UCSD-AML1 (cell line): Measurements from ENCODE around the gene FHIT.

ENCODE experiments used
- DNase-seq: peaks from one replicate; lab custom pipeline; 2025; ENCODE audit not compliant: unreplicated experiment; lab: John Stamatoyannopoulos, UW

Gene FHIT

DNA sequence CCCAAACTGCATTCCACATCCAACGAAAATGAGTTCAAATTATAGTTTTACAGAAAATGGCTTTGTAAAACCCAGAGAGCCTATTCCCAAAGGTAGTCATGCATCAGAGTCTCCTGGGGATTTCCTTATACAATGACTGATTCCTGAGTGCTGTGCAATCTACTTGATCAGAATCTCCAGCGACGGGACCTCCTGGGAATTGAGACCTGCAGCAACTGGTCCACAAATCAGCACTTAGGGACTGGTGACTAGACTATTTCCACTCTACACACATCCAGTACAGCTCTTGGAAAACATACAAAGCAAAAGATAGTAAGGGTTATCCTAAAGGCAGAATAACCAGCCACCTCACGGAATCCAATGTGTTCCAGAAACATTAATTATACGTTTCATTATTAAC, 1330.4 kb downstream of the FHIT start:
- no peak for DNase-seq

DNA sequence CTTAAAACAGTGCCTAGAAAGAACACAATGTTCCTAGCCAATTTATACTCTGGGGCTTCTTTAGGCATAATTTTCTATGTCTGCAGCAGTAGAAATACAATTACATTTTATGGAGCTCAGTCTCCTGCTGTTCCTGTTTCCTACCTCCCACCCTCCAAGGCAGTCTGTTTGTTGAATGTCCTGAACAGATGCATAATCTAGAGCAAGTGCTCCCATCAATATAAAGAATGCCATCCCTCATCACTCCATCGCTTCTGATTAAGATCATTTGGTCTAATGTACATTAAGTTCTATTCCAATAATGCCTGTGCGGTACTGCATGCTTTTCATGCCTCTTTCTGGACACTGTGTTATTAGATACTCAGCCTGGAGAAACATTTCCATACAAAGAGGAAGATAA, 1331.7 kb downstream of the FHIT start:
- no peak for DNase-seq

DNA sequence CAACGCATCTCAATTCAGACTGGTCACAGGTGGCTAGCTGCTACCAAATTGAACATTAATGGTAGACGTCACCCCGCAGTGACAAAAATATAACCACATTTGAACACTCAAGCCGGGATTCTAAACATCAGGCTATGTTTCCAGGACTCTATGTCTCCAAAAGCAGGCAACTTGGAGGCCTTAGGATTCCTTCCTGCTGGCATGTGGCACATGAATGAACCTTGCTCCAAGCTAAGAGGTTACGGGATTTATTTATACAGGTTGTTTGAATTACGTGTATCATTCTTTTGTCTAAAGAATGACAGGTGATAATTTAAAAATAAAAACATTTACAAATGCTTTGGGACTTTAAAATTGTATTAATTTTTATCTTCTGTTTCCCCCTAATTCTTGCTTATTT, 1337.0 kb downstream of the FHIT start:
- no peak for DNase-seq

DNA sequence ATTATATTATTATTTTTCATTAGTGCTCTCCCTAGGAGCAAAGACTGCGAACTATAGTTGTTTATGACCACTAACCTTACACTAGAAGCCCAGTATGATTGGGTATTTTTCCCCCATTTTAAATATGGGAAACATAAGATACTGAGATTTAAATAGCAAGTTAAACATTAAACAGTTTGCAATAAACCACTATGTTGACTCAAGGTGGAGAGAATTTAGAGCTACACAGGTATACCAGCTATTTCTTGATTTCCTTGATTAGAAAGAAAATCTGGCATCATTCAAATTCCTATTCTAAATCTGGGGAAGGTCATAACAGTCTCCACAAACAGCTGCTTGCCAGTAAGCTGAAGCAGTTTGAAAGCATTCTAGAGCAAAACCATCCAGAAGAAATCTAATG, 1337.6 kb downstream of the FHIT start:
- no peak for DNase-seq

DNA sequence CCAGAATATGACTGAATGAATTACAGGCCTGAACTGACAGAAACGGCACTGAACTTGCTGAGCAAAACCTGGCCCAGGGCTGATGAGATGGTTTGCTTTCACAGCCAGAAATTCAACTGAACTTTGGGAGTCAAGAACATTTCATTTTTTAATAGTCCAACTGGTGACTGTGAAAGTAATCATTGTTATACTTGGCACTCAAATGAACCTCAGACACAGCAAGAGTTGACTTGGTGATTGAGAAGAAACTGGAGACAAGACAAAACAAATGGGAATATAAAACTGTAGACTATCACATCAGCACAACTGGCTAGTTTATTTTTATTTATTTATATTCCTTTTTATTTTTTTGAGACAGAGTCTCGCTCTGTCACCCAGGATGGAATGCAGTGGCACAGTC, 1342.6 kb downstream of the FHIT start:
- no peak for DNase-seq

DNA sequence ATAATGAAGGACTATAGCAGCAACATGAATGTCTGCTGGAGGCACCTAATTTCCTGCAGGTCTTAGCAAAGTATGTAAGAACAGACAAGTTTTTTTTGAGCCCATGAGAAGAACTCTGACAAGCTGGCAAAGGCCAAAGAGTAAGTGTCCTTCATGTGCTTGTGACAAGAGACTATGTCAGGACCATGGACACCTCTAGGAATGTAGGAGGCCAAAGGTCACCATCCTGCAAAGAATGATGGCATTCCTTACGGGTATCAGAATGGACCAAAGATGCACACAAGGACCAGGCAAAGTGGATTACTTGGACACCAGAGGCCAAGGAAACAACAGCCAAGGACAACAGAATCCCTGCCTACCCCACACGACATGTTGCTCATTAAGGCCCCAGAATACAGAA, 1343.0 kb downstream of the FHIT start:
- DNase-seq, result no peak

DNA sequence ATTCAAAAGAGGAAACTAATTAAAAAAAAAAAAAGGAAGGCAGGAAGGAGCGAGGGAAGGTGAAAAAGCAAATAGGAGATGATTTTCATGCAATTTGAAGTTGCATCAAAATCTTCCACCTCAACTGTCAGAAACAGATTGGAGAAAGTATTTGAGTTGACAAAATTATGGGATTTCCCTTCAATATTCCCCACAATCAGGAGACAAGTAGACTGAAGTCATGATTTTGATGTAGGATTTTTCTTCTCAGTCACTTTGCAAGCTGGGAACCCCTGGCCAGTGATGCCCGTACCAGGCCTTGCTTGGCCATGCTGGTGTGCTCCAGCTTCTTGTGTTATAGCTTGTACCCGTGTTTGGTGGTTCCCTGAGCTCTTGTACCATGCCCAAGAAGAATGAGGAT, 1347.0 kb downstream of the FHIT start:
- no peak for DNase-seq

DNA sequence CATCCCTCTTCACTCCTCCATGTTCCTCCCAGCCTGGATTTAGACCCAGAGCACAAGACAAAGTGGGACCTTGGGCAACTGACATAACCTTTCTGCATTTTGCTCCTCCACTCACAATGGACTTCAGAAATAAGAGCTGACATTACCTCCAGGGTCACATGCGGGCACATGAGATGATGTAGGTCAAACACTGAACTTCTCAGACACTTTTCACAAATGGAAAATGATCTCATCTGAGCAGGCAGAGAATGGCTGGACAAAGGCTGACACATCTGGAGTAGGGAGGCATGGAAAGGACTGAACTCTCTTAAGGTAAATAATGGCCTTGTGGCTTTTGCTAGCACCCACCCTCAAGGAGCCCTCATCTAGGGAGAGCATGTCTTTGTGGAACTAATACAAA, 1352.2 kb downstream of the FHIT start:
- no peak for DNase-seq

DNA sequence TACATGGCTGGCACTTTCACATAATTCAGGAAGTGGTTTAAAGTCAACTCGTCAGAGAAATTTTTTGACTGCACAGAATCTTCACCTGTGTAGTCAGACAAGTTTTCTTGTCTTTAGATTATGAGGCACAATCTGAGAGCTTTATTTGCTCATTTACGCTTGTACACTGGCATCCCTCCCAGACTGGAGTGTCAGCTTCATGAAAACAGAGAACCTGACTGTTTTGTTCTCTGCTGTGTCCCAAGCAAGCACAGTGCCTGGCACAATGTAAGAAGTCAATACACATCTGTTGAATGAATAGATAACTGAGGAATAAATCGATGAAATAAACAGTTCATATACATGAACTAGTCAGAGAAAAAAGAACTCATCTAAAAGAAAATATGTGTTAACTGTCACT, 1355.3 kb downstream of the FHIT start:
- DNase-seq, result no peak

DNA sequence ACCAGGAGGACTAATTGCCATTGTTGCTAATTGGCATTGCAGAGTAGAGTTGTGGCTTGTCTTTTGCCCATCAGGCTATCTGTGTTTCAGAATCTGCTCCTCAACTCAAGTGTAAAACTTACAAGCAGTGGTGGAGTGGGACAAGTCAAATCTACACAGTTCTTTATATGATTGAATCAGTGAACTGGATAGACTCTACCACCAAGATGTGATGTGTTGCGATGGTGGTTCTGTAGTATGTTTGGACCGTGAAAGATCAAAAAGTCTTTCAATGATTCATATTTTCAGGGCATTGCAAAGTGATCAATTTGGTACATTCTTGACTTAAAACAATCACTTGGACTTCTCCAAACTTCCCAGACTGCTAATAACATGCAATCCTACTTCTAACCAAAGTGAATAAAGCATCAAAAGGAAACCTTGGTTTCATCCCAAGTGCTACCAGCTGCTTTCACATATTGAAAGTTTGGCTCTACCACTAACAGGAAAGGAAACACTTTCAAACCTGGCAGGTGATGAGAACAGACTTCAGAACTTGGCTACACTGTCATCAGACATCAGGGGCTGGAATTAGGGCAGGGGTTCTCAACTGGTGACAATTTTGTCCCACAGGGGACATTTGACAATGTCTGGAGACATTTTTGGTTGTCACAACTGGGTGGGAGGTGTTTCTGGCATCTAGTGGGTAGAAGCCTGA, 1356.7 kb downstream of the FHIT start:
- DNase-seq, result no peak

DNA sequence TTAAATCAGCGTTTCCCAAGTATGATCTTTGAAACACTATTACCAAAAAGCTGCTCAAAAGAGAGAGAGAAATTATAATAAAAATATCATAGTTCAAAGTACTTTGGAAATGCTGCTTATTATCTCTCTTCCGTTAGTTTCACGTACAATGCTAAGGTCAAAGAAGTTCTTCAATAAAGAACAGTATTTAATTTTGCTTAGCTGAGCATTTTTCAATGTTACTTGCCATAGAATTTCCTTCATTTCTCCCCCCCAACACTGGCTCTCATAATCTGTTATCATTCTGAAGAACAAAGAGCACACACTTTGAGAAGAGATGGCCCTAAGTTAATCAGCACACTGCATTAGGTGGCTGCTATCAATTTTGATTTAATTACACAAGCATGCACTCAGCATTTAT, 1360.6 kb downstream of the FHIT start:
- DNase-seq, result no peak

DNA sequence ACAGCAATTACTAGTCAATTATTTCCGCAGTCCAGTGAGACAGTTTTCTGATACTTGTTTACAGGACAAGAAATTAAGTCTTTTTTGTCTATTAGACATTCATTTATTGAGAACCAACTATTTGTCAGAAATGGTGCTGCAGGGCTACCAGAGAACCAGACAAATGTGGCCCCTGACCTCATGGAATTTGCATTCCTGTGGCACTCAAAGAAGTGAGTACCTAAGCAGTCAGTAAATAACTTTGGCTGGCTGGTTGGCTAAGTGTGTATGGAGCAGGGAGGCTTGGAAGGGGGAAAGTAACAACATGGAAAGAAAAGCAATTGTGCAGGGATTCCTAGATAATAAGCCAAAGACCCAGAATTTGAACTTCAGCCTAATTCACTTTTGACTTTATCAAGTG, 1364.5 kb downstream of the FHIT start:
- DNase-seq, result no peak

DNA sequence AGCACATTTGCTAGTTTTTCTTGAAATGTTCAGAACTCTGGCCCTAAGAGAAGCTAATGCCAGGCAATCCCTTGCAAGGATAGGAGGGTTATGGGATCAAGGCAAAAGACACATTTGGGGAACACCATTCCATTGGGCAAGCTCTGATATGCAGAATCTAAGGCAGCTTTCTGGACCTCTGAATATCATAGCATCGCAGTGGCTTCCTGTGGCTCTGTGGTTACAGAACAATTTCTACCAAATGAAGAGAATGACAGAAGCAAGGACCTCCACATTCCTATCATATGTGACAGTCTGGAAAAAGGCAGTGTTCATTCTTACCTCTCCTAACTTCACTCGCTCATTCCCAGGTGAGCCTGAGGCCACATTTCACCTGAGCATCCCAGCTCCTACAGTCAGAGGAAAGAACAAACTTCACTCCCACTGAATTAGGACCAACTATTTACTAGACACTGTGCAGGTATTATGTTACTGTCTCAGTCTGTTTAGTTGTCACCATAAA, 1365.3 kb downstream of the FHIT start:
- DNase-seq, result peak; percentile 26

DNA sequence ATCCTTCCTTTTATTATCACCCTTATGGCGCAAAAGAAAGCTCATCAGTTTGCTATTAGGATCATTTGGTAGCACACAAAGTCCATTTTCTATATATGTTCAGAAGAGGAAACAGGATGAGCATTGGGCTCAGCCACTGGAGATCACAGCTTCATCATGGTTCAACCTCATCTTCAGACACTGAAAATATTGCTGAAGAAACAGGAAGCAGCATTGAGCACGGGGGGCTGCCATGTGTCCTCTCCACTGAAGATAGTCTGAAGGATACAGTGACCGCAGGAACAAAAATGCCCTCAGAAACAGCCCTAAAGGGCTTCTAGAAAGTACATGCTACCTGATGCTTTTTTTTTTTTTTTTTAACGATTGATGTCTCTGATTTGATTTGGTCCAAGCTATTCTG, 1366.2 kb downstream of the FHIT start:
- DNase-seq, result no peak

DNA sequence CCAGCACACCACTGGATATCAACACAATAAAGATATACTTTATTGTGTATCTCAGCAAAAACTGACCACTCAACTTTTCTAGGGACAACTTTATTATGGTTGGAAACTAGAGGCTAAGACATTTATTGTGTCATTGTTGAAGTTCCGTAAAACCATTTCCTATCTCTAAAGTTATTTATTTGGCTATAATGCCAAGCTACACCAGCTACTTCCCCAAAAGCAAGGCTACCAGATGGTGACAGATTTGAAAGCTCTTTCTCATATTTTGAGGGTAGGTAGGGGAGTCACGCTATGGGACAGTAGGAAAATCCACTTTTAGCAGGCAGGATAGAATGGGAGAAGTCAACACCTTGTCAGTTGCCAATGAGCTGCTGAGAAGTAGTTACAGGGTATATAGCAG, 1366.8 kb downstream of the FHIT start:
- no peak for DNase-seq

DNA sequence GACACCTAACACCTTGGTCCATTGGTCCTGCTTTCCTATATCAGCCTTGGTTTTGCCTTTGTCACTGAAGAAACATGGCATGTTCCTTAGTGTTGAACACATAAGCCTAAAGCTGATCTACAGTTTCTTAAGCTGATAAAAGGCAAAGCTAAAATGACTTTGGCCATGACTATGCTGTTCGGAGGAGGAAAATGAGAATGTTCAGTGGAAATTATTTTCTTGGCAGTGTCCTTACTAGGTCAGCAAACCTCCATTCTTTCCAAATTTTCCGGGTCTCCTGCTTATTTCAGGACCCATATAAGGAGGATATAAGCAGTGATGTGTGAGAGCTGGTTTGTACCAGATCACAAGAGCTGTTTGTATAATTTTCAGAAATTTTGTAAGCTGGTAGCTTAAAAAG, 1368.5 kb downstream of the FHIT start:
- DNase-seq, result no peak

DNA sequence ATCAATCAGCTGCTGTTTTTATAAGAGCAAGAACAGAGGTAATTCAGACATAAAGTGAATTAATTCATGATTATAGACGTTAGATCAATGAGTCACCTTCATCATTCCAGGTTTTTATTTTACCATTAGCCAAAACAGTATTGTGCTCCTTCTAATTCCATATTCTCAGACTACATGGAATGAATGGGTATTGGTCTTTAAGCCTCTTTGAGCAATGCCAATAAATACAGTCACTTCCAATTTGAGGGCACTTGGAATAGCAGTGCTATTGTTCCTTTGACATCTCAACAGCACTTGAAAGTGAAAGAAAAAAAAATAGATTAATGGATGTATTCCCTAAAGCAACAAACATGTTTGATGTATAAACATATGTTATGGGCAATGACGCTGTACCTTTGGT, 1370.5 kb downstream of the FHIT start:
- no peak for DNase-seq

DNA sequence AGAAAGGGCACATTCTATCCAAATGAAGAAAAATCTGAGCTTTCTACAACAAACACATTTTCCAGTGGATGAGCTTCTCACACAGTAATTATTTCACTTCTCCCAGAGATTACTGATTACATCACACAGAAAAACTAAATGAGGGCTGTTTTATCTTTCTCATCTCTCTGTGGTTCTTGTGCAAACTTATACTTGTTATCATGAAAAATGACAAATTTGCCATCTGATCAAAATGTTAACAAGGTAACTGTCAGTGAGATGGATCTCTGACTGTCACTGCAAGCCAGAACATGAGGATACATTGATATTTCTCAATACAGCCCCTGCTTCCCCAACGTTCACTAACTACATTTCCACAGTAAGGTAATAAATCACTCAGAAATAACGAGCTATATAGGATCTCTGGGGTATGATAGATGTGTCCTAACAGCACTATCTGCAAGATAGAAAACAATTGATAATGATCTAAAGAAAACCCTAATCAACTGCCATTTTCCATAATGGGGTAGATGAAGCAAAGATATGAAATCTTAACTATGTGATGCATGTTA, 1372.1 kb downstream of the FHIT start:
- DNase-seq, result no peak

DNA sequence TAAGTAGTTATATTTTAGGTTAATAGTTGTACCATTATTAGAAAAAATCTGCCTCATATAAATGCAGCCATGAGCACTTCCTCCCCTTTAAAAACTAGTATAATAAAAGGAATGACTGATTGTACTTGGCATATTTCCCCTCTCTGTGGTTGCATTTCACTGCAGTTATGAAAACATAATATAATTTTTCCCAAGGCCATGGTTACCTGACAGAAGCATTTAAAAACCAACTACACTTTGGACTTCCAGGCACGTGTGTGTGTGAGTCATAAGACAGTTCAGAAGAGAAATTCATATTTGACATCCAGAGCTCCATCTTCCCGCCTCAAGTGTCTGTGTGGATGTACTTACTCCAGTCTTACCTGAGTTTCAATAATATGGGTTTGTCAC, 1373.2 kb downstream of the FHIT start:
- no peak for DNase-seq

DNA sequence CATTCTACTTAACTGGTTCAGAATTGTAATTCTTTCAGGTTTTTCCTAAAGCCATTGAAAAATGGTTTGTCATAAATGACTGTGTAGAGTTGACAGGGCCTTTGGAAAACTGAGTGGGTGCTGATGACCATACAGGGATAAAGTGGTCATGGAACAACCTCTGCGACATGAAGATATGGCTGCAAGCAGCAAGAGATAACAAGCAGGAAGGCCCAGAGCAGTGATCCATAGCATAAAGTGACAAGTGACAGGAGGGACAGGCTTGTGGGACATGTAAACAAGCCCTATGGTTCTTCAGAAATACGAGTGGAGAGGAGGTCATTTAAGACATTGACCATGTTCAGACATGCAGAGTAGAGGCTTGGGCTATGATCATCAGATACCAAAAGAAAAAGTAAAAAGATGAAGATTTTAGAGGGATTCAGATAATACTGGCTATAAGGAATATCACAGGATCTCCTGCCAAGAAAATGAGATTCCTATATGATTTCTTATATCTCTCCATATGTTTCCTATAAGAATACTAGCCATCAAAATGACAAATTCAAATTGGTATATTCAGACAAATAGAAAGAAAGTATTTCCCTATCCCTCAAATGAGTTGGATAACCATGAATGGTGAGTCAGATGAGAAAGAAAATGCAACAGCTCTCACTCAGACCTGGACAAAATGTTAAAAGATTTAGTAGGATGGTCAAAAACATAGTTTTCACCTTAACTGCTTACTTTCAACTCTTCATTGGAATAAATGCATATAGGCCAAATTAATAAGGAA, 1373.8 kb downstream of the FHIT start:
- DNase-seq, result no peak

DNA sequence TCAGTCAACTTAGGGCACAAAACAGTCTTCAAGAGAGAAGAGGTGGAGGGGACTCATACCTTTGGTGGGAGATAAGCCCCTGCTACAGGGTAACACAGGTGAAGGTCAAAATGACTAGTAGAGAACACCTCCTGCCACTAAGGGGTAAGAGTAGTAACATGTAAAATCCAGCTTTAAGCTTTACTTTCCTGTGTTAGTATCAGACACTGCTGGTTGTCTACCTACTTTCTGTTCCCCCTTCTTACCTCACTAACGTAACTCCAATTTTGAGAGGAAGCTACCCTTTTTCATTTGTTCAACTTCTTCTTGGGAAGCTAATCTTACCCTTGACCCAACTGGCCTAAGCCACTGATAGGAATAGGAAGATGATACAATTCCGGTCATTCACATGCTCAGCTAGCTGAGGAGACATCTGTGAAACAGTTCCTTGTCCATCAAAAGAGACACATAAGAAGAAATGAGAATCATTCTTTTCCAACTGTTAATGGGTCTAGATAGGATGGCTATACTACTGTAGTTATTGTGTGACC, 1374.7 kb downstream of the FHIT start:
- DNase-seq, result no peak

DNA sequence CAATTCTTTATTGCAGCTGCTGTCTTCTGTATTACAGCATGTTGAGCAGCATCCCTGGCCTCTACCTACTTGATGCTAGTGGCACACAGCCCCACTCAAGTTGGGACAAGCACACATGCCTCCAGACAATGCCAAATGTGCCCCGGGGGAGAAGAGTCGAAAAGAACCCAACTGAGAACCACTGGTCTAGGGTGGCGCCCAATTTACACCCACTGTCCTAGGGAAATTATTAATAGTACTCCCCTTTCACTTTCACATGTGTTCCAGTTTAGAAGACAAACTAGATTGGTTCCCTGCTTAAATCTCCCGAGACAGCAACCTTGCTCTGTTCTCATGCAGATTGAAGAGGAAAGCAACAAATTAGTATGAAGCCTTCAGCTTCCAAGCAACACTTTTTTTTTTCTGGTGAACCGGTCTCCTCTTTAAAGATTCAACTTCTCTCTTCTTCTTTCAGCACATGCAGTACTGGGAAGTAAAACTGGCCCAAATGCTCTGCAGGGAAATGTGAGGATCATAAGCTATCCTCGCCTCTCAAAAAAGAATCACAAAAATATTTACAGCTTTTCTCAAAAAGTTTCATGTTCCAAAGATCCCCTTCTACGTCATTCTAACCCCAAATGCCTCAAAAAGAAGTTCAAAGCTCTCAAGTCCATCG, 1377.5 kb downstream of the FHIT start:
- DNase-seq, result no peak
